ENCODE results near the gene KBTBD2.
"Not testable (repeated sequence)": the region's sequence is repeated elsewhere in the genome, so short reads cannot be mapped to it uniquely, and the experiment has no call there.

KBTBD2 gene

GRCh38 chr7:32915041-32915536 is 23.5 kb upstream of the KBTBD2 start:
- no peak for DNase-seq (ENCODE audit: insufficient read length)
- TF ChIP-seq POLR2AphosphoS5 (IDR thresholded peaks at IDR 0.05; ENCODE audit: low read depth, low read length) = no peak
- no peak for TF ChIP-seq TAF1 (IDR thresholded peaks at IDR 0.05; ENCODE audit: borderline replicate concordance, low read depth, low read length)
- no peak for TF ChIP-seq POLR2A (IDR thresholded peaks at IDR 0.05; ENCODE audit: low read depth, low read length)
- FAIRE-seq = no peak

GRCh38 chr7:32914184-32914583 is 22.6 kb upstream of the KBTBD2 start:
- FAIRE-seq = no peak
- TF ChIP-seq POLR2A (IDR thresholded peaks at IDR 0.05; ENCODE audit: low read depth, low read length) (no peak), POLR2AphosphoS5 (IDR thresholded peaks at IDR 0.05; ENCODE audit: low read depth, low read length) (no peak), TAF1 (IDR thresholded peaks at IDR 0.05; ENCODE audit: borderline replicate concordance, low read depth, low read length) (no peak)

GRCh38 chr7:32910195-32910594 is 18.6 kb upstream of the KBTBD2 start:
- DNase-seq (ENCODE audit: insufficient read length) (no peak), FAIRE-seq (no peak)
- TF ChIP-seq TAF1 (IDR thresholded peaks at IDR 0.05; ENCODE audit: borderline replicate concordance, low read depth, low read length) (no peak), POLR2A (IDR thresholded peaks at IDR 0.05; ENCODE audit: low read depth, low read length) (no peak), POLR2AphosphoS5 (IDR thresholded peaks at IDR 0.05; ENCODE audit: low read depth, low read length) (no peak)

More at GRCh38 chr7:32914184-32914583, 22.6 kb upstream of the KBTBD2 start:
- DNase-seq (ENCODE audit: insufficient read length) = no peak

GRCh38 chr7:32905175-32905662 is 13.7 kb upstream of the KBTBD2 start:
- TF ChIP-seq TAF1 (IDR thresholded peaks at IDR 0.05; ENCODE audit: borderline replicate concordance, low read depth, low read length) (no peak), POLR2A (IDR thresholded peaks at IDR 0.05; ENCODE audit: low read depth, low read length) (no peak), POLR2AphosphoS5 (IDR thresholded peaks at IDR 0.05; ENCODE audit: low read depth, low read length) (no peak)
- DNase-seq (ENCODE audit: insufficient read length) (no peak), FAIRE-seq (no peak)

- FAIRE-seq (no peak), DNase-seq (ENCODE audit: insufficient read length) (no peak)
- no peak for TF ChIP-seq POLR2AphosphoS5 (IDR thresholded peaks at IDR 0.05; ENCODE audit: low read depth, low read length)
- no peak for TF ChIP-seq POLR2A (IDR thresholded peaks at IDR 0.05; ENCODE audit: low read depth, low read length)
- no peak for TF ChIP-seq TAF1 (IDR thresholded peaks at IDR 0.05; ENCODE audit: borderline replicate concordance, low read depth, low read length)
Measured at GRCh38 chr7:32901629-32902028, 10.1 kb upstream of the KBTBD2 start.

- FAIRE-seq = no peak
- DNase-seq (ENCODE audit: insufficient read length) = no peak
- TF ChIP-seq POLR2AphosphoS5 (IDR thresholded peaks at IDR 0.05; ENCODE audit: low read depth, low read length) (no peak), POLR2A (IDR thresholded peaks at IDR 0.05; ENCODE audit: low read depth, low read length) (no peak)
Measured at GRCh38 chr7:32900433-32900995, 9.0 kb upstream of the KBTBD2 start.

GRCh38 chr7:32897376-32897775 is 5.8 kb upstream of the KBTBD2 start:
- not testable (repeated sequence) for FAIRE-seq; DNase-seq (ENCODE audit: insufficient read length)

GRCh38 chr7:32896564-32897347 is 5.2 kb upstream of the KBTBD2 start:
- TF ChIP-seq POLR2A (IDR thresholded peaks at IDR 0.05; ENCODE audit: low read depth, low read length) = no peak
- no peak for TF ChIP-seq TAF1 (IDR thresholded peaks at IDR 0.05; ENCODE audit: borderline replicate concordance, low read depth, low read length)
- no peak for TF ChIP-seq POLR2AphosphoS5 (IDR thresholded peaks at IDR 0.05; ENCODE audit: low read depth, low read length)
- FAIRE-seq (no peak), DNase-seq (ENCODE audit: insufficient read length) (no peak)

GRCh38 chr7:32894171-32894570 is 2.6 kb upstream of the KBTBD2 start:
- FAIRE-seq (no peak), DNase-seq (ENCODE audit: insufficient read length) (no peak)
- TF ChIP-seq TAF1 (IDR thresholded peaks at IDR 0.05; ENCODE audit: borderline replicate concordance, low read depth, low read length) (no peak), POLR2AphosphoS5 (IDR thresholded peaks at IDR 0.05; ENCODE audit: low read depth, low read length) (no peak), POLR2A (IDR thresholded peaks at IDR 0.05; ENCODE audit: low read depth, low read length) (no peak)

- no peak for TF ChIP-seq POLR2A (IDR thresholded peaks at IDR 0.05; ENCODE audit: low read depth, low read length)
- TF ChIP-seq TAF1 (IDR thresholded peaks at IDR 0.05; ENCODE audit: borderline replicate concordance, low read depth, low read length) = no peak
- TF ChIP-seq POLR2AphosphoS5 (IDR thresholded peaks at IDR 0.05; ENCODE audit: low read depth, low read length) = no peak
- DNase-seq (ENCODE audit: insufficient read length) (no peak), FAIRE-seq (no peak)
Measured at GRCh38 chr7:32893722-32894121, 2.2 kb upstream of the KBTBD2 start.

- TF ChIP-seq POLR2AphosphoS5 (IDR thresholded peaks at IDR 0.05; ENCODE audit: low read depth, low read length) = no peak
- no peak for TF ChIP-seq TAF1 (IDR thresholded peaks at IDR 0.05; ENCODE audit: borderline replicate concordance, low read depth, low read length)
- TF ChIP-seq POLR2A (IDR thresholded peaks at IDR 0.05; ENCODE audit: low read depth, low read length) = no peak
- FAIRE-seq = no peak
Measured at GRCh38 chr7:32893207-32893524, 1.6 kb upstream of the KBTBD2 start.

GRCh38 chr7:32892521-32893206 is 1.1 kb upstream of the KBTBD2 start:
- FAIRE-seq = peak; percentile 76
- TF ChIP-seq POLR2AphosphoS5 (IDR thresholded peaks at IDR 0.05; ENCODE audit: low read depth, low read length) (peak; percentile 72; the same call in 1 of the 2 replicates), TAF1 (IDR thresholded peaks at IDR 0.05; ENCODE audit: borderline replicate concordance, low read depth, low read length) (no peak), POLR2A (IDR thresholded peaks at IDR 0.05; ENCODE audit: low read depth, low read length) (peak; percentile 67; the same call in 1 of the 2 replicates)
- DNase-seq (ENCODE audit: insufficient read length) = no peak

More at GRCh38 chr7:32893207-32893524, 1.6 kb upstream of the KBTBD2 start:
- DNase-seq (ENCODE audit: insufficient read length) = no peak
